GM21360 (cell line): Measurements from ENCODE around the gene HAO2.
"Not testable (repeated sequence)": the region's sequence is repeated elsewhere in the genome, so short reads cannot be mapped to it uniquely, and the experiment has no call there.

Experiments used
- ATAC-seq: cut with Tn5 transposase; IDR thresholded peaks from one replicate; pipeline ENCODE4 v1.9.1; 2021; ENCODE audit warnings: mild to moderate bottlenecking, moderate library complexity; ENCODE audit not compliant: unreplicated experiment

HAO2 gene

GRCh38 chr1:119377594-119377993, 9.0 kb downstream of the HAO2 start:
- ATAC-seq, result not testable (repeated sequence)

DNA sequence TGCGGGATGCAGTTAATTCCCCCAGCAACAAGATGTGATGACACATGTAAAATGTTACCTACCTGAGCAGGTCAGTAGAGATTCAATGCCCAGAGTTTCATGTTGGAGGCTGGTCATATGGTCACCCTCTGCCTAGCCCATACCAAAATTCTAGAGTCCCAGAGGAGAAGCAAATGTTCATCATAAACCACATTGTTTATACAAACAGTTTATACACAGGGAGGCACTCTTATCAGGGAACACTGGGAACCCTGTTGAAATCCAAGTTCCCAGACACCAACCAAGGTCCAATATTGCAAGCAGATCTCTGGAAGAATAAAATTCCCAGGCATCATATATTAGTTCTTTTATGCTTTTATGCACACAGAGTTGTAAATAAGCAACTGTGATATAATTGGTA, 10.5 kb downstream of the HAO2 start:
- ATAC-seq, result no peak

DNA sequence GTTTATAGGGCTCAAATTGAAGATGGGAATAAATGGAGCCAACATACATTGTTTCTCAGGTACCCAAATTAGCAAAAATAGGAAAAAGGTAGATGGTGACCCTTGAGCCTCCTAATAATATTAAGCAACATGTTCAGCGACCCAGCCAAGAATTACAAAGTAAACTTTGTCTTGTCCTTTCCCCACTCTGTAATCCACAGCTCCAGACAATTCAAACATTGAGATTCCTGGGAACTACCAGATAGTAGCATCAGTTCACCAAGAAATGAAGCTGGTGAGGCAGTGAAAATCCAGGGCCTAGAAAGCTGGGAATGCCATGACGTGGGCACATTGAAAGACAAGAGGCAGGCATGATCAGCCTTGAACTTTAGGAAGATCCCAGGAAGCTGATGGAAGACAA, 11.7 kb downstream of the HAO2 start:
- no peak for ATAC-seq

DNA sequence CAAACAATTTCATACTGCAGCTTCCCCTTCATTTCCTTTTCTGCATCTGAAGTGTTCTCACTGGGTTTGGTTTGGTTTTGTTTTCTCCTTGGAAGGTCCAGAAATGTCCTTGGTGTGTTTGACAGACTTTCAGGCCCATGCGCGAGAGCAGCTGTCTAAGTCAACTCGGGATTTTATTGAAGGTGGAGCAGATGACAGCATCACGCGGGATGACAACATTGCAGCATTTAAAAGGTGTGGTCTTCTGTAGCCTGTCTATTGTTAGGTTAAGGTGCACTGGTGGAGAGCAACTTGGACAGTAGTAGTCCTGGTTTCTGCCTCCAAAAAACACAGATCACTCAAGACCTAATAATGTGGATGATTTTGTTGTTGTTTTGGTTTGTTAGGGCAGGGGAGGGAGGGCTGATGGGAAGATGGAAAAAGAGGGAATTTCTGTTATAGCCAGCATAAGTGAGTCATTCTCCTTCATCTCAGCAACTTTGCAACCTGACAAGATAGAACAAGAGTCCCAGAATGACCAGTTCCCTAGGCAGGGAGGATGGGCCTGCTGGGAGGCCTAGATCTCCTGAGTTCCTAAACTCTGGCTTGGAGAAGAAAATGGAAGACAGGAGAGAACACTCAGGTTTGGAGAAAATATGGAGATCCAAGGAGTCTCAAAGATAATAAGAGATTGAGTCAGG, 12.5 kb downstream of the HAO2 start:
- no peak for ATAC-seq

GRCh38 chr1:119384591-119384990, 16.0 kb downstream of the HAO2 start:
- ATAC-seq, result no peak

- ATAC-seq, result no peak
Observed at GRCh38 chr1:119385650-119386049, 17.1 kb downstream of the HAO2 start.

DNA sequence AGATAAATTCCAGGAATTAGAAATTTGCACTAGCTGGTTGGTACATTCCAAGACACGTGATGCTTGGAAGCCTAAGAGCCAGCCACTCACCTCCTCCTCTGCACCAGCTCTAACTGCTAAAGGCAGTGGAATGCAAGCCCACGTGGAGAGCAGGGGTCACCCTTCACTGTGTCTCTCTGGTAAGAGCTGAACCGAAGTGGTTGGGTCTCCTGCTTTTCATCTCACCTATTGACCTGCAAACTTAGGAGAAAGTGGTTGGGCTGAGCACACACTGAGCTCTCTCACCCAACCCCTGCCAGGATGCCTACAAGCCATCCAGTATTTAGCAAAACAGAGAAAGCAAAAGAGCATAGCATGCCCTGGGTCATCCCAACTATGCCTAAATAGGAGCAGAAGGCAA, 19.3 kb downstream of the HAO2 start:
- no peak for ATAC-seq

DNA sequence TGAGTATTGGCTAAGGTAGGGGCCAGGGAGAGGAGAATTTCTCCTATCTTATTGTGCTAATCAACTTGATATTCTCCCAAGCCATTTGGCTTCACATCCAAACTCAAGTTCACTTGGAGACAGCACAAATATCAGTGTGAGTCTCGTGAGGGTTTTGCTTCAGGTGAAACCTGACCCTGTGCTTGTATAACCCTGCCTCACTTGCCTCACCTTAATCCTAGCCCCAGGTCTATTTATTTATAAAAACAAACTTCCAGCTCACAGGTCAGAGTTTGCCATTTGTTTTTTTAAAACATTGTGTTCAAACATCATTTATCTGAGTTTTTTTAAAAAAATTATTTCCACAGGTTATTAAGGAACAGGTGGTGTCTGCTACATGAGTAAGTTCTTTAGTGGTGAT, 19.9 kb downstream of the HAO2 start:
- no peak for ATAC-seq

DNA sequence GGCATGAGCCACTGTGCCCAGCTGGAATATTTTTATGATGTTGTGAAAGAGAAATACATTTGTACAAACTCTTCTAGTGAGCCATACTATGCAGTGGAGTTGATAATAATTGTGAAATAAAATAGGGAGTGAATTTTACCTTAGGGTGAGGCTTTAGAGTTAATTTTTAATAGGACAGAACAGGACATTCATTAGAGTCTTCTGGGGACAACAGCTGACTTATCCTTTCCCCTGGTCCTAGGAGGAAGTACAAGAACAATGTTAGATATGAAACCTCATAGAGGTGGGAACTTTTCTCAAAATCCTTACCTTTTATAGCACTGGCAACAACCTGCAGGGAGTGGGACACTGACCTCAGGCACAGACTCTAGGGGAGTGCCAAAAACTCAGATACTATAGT, 21.9 kb downstream of the HAO2 start:
- ATAC-seq, result no peak

- no peak for ATAC-seq
Observed at GRCh38 chr1:119391749-119392148, 23.2 kb downstream of the HAO2 start.

- no peak for ATAC-seq
Observed at GRCh38 chr1:119394085-119394484, 25.5 kb downstream of the HAO2 start.

- ATAC-seq, result no peak
Observed at GRCh38 chr1:119396982-119397381, 28.4 kb downstream of the HAO2 start.

- ATAC-seq, result no peak
Observed at GRCh38 chr1:119397986-119398385, 29.4 kb downstream of the HAO2 start.

GRCh38 chr1:119404736-119405135, 36.2 kb downstream of the HAO2 start:
- ATAC-seq, result no peak

DNA sequence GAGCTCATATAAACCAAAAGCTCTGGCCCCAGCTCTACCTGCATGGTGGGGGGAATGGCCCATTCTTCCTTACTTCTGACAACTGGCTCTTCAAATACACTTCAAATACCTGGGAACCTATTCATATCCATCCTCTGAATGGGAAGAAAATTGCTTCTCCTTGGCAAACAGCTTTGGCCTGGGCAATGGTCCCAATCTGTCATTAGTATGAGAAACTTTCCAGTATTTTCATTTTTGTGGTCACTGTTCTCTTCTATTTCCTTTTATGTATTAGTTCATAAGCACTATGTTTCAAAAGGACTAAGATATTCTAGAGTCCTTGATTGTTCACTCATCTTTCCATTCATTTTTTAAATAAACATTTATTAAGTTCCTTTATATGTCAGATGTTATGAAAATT, 41.1 kb downstream of the HAO2 start:
- ATAC-seq, result no peak

- ATAC-seq, result no peak
Observed at GRCh38 chr1:119410961-119411360, 42.4 kb downstream of the HAO2 start.

DNA sequence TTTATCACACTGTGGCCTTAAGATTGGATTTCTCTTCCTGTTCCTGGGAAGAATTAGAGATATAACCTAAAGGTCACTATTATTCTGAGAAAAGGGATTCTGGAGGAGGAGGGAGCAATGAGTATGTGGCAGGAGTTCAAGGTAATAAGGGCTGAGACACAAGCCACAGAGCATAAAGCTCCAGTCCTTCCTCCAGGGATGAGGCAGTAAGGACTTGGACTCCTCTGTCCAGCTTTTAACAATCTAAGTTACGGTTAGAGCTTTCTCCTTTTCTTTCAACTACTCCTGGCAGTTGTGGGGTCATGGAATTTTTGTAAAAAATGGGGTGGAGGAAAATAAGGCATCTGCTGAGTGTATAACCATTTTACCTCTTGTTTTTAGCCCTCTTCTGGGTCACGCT, 46.4 kb downstream of the HAO2 start, which contains the start of gene HSD3B2:
TSS of gene HSD3B2 (plus strand) at position 201 of the 400 bp plus-strand sequence. CDS start 270 bp downstream, outside the sequence.
- no peak for ATAC-seq

DNA sequence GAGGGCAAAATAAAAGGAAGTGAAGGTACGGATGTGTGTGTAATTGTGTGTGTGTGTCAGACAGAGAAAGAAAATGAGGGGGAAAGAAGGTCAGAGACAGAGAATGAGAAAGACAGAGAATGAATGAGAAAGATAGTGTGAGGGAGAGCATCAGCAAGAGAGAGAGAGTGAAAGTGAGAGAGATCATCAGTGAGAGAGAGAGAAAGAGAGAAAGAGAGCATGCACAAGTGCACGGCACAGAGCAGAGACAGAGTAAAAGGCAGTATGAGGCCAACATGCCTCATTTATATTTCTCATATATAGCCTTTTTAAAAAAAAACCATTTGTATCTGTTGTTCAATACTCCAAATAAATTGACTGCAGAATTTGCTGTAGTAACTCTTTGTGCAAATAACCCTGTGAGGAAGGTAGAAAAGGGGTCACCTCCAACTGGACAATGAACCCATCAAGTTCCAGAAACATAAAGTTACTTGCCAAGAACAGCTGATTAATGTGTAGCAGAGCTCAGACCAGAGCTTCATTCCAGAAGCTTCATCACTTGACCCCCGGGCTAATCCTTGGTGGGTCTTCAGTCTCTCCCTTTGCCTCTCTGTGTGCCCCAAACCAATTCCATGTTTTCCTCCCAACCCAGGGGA, 47.5 kb downstream of the HAO2 start:
- no peak for ATAC-seq

GRCh38 chr1:119419109-119419508, 50.5 kb downstream of the HAO2 start:
- ATAC-seq, result no peak

- ATAC-seq, result no peak
Observed at GRCh38 chr1:119420638-119421037, 52.1 kb downstream of the HAO2 start.

DNA sequence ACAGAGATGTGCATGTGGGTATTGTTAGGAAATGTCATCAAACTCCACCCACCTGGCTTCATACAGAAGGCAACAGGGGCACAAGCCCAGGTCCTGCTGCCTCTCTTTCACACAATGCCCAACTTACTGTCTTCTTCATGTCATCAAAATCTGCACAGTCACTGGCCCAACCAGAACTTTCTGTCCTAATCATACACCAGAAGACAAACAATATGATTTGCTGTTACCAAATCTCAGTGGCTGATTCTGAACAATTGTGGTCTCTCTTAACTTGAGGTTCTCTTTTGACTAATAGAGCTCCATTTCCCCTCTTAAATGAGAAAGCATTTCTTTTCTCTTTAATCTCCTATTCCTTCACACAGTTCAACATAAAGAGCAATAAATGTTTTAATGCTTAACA, 54.0 kb downstream of the HAO2 start:
- ATAC-seq, result no peak

DNA sequence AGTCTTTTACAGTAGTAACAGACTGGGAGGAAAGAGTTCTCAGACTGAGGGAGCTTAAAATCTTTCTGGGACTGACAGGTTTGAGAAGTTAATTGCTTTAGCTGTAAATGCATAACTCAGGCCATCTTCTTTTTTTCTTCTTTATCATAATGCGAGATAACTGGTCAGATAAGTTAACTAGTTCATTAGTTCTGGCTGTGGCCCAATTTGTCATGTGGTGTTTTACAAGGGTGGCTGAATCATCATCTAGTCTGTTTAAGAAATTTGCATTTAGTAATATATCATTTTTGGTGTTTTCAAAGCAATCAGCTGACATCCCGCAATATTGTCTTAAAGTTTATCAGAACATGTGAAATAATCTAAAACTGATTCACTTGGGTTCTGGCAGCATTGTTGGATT, 60.4 kb downstream of the HAO2 start:
- ATAC-seq, result no peak

GRCh38 chr1:119429687-119430086, 61.1 kb downstream of the HAO2 start:
- ATAC-seq, result no peak
